MCF 10A (cell line): Measurements from ENCODE around the gene LRBA. TPM values are rescaled to one million over a fixed set of nuclear protein-coding genes. Genes with fewer than 3 reads are reported as not detected.

Experiments used
- BruUV-seq: library from RNA; stranded (reverse); fragments of 400-500 nt; replicated peaks from 2 replicates; lab custom pipeline; 2021; lab: Mats Ljungman, UMichigan
- CTCF ChIA-PET: fragments of 300-600 bp; sonication (Branson Sonifier 250); formaldehyde crosslinking; extraction: SDS; loops from one replicate; lab custom pipeline; 2021; ENCODE audit warnings: antibody characterized with exemption, inconsistent platforms; lab: Yijun Ruan, JAX
- POLR2A ChIA-PET: fragments of 300-600, 350-650 bp; sonication (Branson Sonifier 250); formaldehyde crosslinking; extraction: SDS; loops from one replicate; lab custom pipeline; 2020; ENCODE audit warnings: antibody characterized with exemption, inconsistent platforms; lab: Yijun Ruan, JAX
- DNase-seq: peaks from one replicate; pipeline ENCODE4 v3.0.0-alpha.2; 2018; ENCODE audit not compliant: unreplicated experiment
- H3K27ac Mint-ChIP-seq: one replicate; pipeline ENCODE4 v1.8.0; 2022; ENCODE audit warnings: mild to moderate bottlenecking, low read depth, mixed read lengths; ENCODE audit not compliant: unreplicated experiment
- H3K27me3 Mint-ChIP-seq: one replicate; pipeline ENCODE4 v1.8.0; 2022; ENCODE audit warnings: mixed read lengths; ENCODE audit not compliant: insufficient read depth, unreplicated experiment
- H3K36me3 Mint-ChIP-seq: one replicate; pipeline ENCODE4 v1.8.0; 2022; ENCODE audit warnings: mild to moderate bottlenecking, moderate library complexity, mixed read lengths; ENCODE audit not compliant: insufficient read depth, unreplicated experiment
- H3K4me1 Mint-ChIP-seq: one replicate; pipeline ENCODE4 v1.8.0; 2022; ENCODE audit warnings: mixed read lengths; ENCODE audit not compliant: insufficient read depth, unreplicated experiment
- H3K4me3 Mint-ChIP-seq: one replicate; pipeline ENCODE4 v1.8.0; 2022; ENCODE audit warnings: mild to moderate bottlenecking, moderate library complexity, mixed read lengths; ENCODE audit not compliant: unreplicated experiment
- H3K9me3 Mint-ChIP-seq: one replicate; pipeline ENCODE4 v1.8.0; 2022; ENCODE audit warnings: mixed read lengths; ENCODE audit not compliant: unreplicated experiment
- CTCF ChIP-seq: fragments of 200-600 bp; IDR thresholded peaks from one replicate; pipeline ENCODE4 v1.8.0; 2022; ENCODE audit warnings: antibody characterized with exemption, mild to moderate bottlenecking; ENCODE audit not compliant: unreplicated experiment
- intact Hi-C: fragments of 100-400 bp; cut with micrococcal nuclease; formaldehyde crosslinking; loops from 2 replicates; pipeline ENCODE4 v1.14.1; 2022
- total RNA-seq: library from RNA; stranded (reverse); gene quantifications from 2 replicates; pipeline ENCODE4 v1.2.3, GENCODE V29; 2022

The LRBA gene
- total RNA-seq, 1 experiment from 2014 or later = 64.5 TPM

GRCh38 chr4:150976478-150977118 is 38.5 kb downstream of the LRBA start:
- BruUV-seq = no TSS peak
- H3K36me3 Mint-ChIP-seq = peaks cover 6% of the 10 kb centered on the region
- H3K4me3 Mint-ChIP-seq = no peak overlapping the region
- peaks cover 13% of the 10 kb centered on the region for H3K4me1 Mint-ChIP-seq
- H3K27ac Mint-ChIP-seq = no peak overlapping the region
- intact Hi-C loops = no loop called here
- peaks cover 10% of the 10 kb centered on the region for H3K9me3 Mint-ChIP-seq
- ChIA-PET POLR2A (no interaction called here), CTCF (interaction anchor here (0.7 kb wide), 1 partner anchor 10 kb away, joined by 3 read pairs; no protein-coding TSS in a partner anchor)
- no peak for TF ChIP-seq CTCF
- DNase-seq = no peak
- no peaks in the 10 kb centered on the region for H3K27me3 Mint-ChIP-seq

GRCh38 chr4:150974750-150975149 is 40.3 kb downstream of the LRBA start:
- intact Hi-C loops = no loop called here
- Mint-ChIP-seq H3K4me3 (no peak overlapping the region), H3K27ac (no peak overlapping the region), H3K27me3 (no peaks in the 10 kb centered on the region), H3K9me3 (peaks cover 10% of the 10 kb centered on the region), H3K36me3 (peaks cover 6% of the 10 kb centered on the region), H3K4me1 (peaks cover 13% of the 10 kb centered on the region)
- DNase-seq = no peak
- POLR2A ChIA-PET = interaction anchor here (0.5 to 1.3 kb wide), 3 partner anchors 10 to 52 kb away, joined by 3 read pairs; no protein-coding TSS in a partner anchor
- BruUV-seq = no TSS peak
- CTCF ChIA-PET = interaction anchor here (0.7 to 1.5 kb wide), 6 partner anchors 14 to 1098 kb away, joined by 3 to 5 read pairs (median 4); no protein-coding TSS in a partner anchor
- TF ChIP-seq CTCF = no peak

- ChIA-PET CTCF (interaction anchor here (0.6 to 1.5 kb wide), 4 partner anchors 13 to 1098 kb away, joined by 3 to 5 read pairs (median 4); no protein-coding TSS in a partner anchor), POLR2A (interaction anchor here (0.5 to 1.3 kb wide), 4 partner anchors 11 to 52 kb away, joined by 3 to 5 read pairs (median 3); partner anchors contain the start of gene LRBA)
- no peak for DNase-seq
- no peak for TF ChIP-seq CTCF
- Mint-ChIP-seq H3K4me1 (peaks cover 12% of the 10 kb centered on the region), H3K27me3 (no peaks in the 10 kb centered on the region), H3K4me3 (no peak overlapping the region), H3K36me3 (peaks cover 6% of the 10 kb centered on the region), H3K9me3 (peaks cover 9% of the 10 kb centered on the region), H3K27ac (no peak overlapping the region)
- no TSS peak for BruUV-seq
- intact Hi-C loops = no loop called here
These were observed 40.8 kb downstream of the LRBA start for GRCh38 chr4:150974252-150974640.

- H3K4me1 Mint-ChIP-seq = peaks cover 7% of the 10 kb centered on the region
- H3K36me3 Mint-ChIP-seq = peaks cover 6% of the 10 kb centered on the region
- ChIA-PET CTCF (interaction anchor here (0.6 to 0.7 kb wide), 3 partner anchors 12 to 1097 kb away, joined by 3 to 4 read pairs (median 4); no protein-coding TSS in a partner anchor), POLR2A (interaction anchor here (0.8 kb wide), 1 partner anchor 42 kb away, joined by 5 read pairs; the partner anchor contains the start of gene LRBA)
- H3K27me3 Mint-ChIP-seq = no peaks in the 10 kb centered on the region
- BruUV-seq = no TSS peak
- intact Hi-C loops = no loop called here
- no peak overlapping the region for H3K4me3 Mint-ChIP-seq
- no peak for DNase-seq
- no peak overlapping the region for H3K27ac Mint-ChIP-seq
- H3K9me3 Mint-ChIP-seq = peaks cover 3% of the 10 kb centered on the region
- no peak for TF ChIP-seq CTCF
These were observed 41.3 kb downstream of the LRBA start for GRCh38 chr4:150973626-150974251.
